K562 (cell line): Measurements from ENCODE around the gene GSS. TPM values are rescaled to one million over a fixed set of nuclear protein-coding genes. Genes with fewer than 3 reads are reported as not detected.

ENCODE experiments used
- ATAC-seq: fragments of 200-7000 bp; cut with Tn5 transposase; 3 replicates; pipeline ENCODE4 v1.9.1; 2020; ENCODE audit warnings: moderate library complexity
- BruUV-seq: library from RNA; stranded (reverse); fragments of 400-500 nt; replicated peaks from 2 replicates; lab custom pipeline; 2021; lab: Mats Ljungman, UMichigan
- CTCF ChIA-PET: fragments of 300-600 bp; formaldehyde crosslinking; extraction: SDS; loops from one replicate; lab custom pipeline; 2021; ENCODE audit warnings: low intra/inter-chr PET ratio; lab: Yijun Ruan, JAX
- POLR2A ChIA-PET: fragments of 300-600, 350-650 bp; sonication (Branson Sonifier 250); formaldehyde crosslinking; extraction: SDS; loops from one replicate; lab custom pipeline; 2021; ENCODE audit warnings: antibody characterized with exemption, inconsistent platforms; lab: Yijun Ruan, JAX
- DNase-seq, 4 experiments: peaks; one replicate each; pipeline versions ENCODE4 v3.0.0 to v3.0.0-alpha.2; 2011 to 2018; ENCODE audit warnings: low spot score in 3 of 4, mixed read lengths in 3 of 4; ENCODE audit errors: extremely low read depth in 1 of 4
- FAIRE-seq: peaks from 2 replicates; lab custom pipeline; 2011; peaks lifted over from hg19 to GRCh38; lab: Jason Lieb, UNC
- H2AFZ ChIP-seq: 2 replicates; pipeline ENCODE4 v1.6.0; 2011; ENCODE audit warnings: low read depth, low read length, control low read depth, inconsistent platforms
- H3K27ac ChIP-seq: fragments of 200-600 bp; 3 replicates; pipeline ENCODE4 v1.8.0; 2011; ENCODE audit warnings: low read depth, mild to moderate bottlenecking, control low read depth, inconsistent platforms, low read length, moderate library complexity, mixed read lengths; ENCODE audit errors: extremely low read depth
- H3K27me3 ChIP-seq, 2 experiments: fragments of 300-600 bp in 1 of 2; 2 replicates in 1 of 2; 3 replicates in 1 of 2; pipeline versions ENCODE4 v1.6.0 to v1.8.0; 2011; ENCODE audit warnings: inconsistent platforms in 2 of 2, low read length in 2 of 2, mild to moderate bottlenecking in 1 of 2, mixed read lengths in 1 of 2, moderate library complexity in 1 of 2; ENCODE audit not compliant: control insufficient read depth in 2 of 2, insufficient read depth in 2 of 2
- H3K36me3 ChIP-seq: fragments of 300-600 bp; 3 replicates; pipeline ENCODE4 v1.8.0; 2011; ENCODE audit warnings: mild to moderate bottlenecking, low read length, inconsistent platforms; ENCODE audit not compliant: control insufficient read depth, insufficient read depth
- H3K4me1 ChIP-seq, 2 experiments: fragments of 200-600 bp in 1 of 2; replicated peaks in 1 of 2; 2 replicates in 1 of 2; 3 replicates in 1 of 2; pipeline versions ENCODE4 v1.5.1 to v1.8.0; 2011; ENCODE audit warnings: inconsistent platforms in 2 of 2, low read length in 2 of 2, mild to moderate bottlenecking in 1 of 2, mixed read lengths in 1 of 2, moderate library complexity in 1 of 2; ENCODE audit not compliant: control insufficient read depth in 2 of 2, insufficient read depth in 2 of 2
- H3K4me2 ChIP-seq: 2 replicates; pipeline ENCODE4 v1.6.1; 2011; ENCODE audit warnings: low read length, control low read depth, inconsistent platforms, mixed read lengths; ENCODE audit not compliant: insufficient read depth
- H3K4me3 ChIP-seq: fragments of 200-600 bp; sonication (generic), shearing (Covaris generic); 2 replicates; pipeline ENCODE4 v1.5.1; 2016; ENCODE audit warnings: control low read depth, inconsistent platforms
- H3K79me2 ChIP-seq: fragments of 200-600 bp; 3 replicates; pipeline ENCODE4 v1.8.0; 2011; ENCODE audit warnings: low read length, inconsistent platforms; ENCODE audit not compliant: control insufficient read depth, insufficient read depth
- H3K9ac ChIP-seq, 2 experiments: 2 replicates each; pipeline versions ENCODE4 v1.6.0 to v1.6.1; 2011; ENCODE audit warnings: low read depth in 2 of 2, low read length in 2 of 2, control low read depth in 1 of 2, inconsistent platforms in 1 of 2, mild to moderate bottlenecking in 1 of 2, mixed read lengths in 1 of 2; ENCODE audit not compliant: insufficient read depth in 1 of 2
- H3K9me1 ChIP-seq: one replicate; pipeline ENCODE4 v1.6.0; 2011; ENCODE audit warnings: inconsistent platforms, mild to moderate bottlenecking, low read length, moderate library complexity; ENCODE audit not compliant: control insufficient read depth, insufficient read depth
- H3K9me3 ChIP-seq: replicated peaks from 2 replicates; pipeline ENCODE4 v1.5.1; 2011; ENCODE audit warnings: low read depth, low read length, inconsistent platforms; ENCODE audit not compliant: control insufficient read depth, insufficient read depth
- H4K20me1 ChIP-seq: replicated peaks from 2 replicates; pipeline ENCODE4 v1.6.1; 2011; ENCODE audit warnings: low read length, inconsistent platforms, mixed read lengths; ENCODE audit not compliant: control insufficient read depth, insufficient read depth
- ATF1 ChIP-seq, 2 experiments: fragments of 450-650 bp in 1 of 2; IDR thresholded peaks; 2 replicates each; pipeline ENCODE4 v1.6.1; 2016; ENCODE audit warnings: missing compliant biosample characterization in 1 of 2, missing genetic modification characterization in 1 of 2
- ATF2 ChIP-seq: sonication (generic); formaldehyde crosslinking; IDR thresholded peaks from 2 replicates; pipeline ENCODE4 v1.8.1; 2022; ENCODE audit warnings: missing genetic modification reagents
- CREBBP ChIP-seq: IDR thresholded peaks from one replicate; pipeline ENCODE4 v1.6.1; 2012; ENCODE audit warnings: low read depth, mild to moderate bottlenecking, control low read depth, inconsistent platforms, low read length
- ETV5 ChIP-seq: sonication (generic); formaldehyde crosslinking; IDR thresholded peaks from 2 replicates; pipeline ENCODE4 v1.4.0; 2020; ENCODE audit warnings: low read depth, mild to moderate bottlenecking, missing genetic modification reagents
- GATA2 ChIP-seq: sonication (generic); formaldehyde crosslinking; IDR thresholded peaks from 2 replicates; pipeline ENCODE4 v1.4.0; 2020; ENCODE audit warnings: mild to moderate bottlenecking, missing genetic modification reagents
- HDAC2 ChIP-seq: fragments of 450-650 bp; IDR thresholded peaks from 2 replicates; pipeline ENCODE4 v1.6.1; 2016; ENCODE audit warnings: mild to moderate bottlenecking
- HSF4 ChIP-seq: fragments of 250-450 bp; sonication (Bioruptor Pico); IDR thresholded peaks from 2 replicates; pipeline ENCODE4 v2.1.2; 2022; ENCODE audit warnings: mild to moderate bottlenecking, moderate library complexity, borderline replicate concordance
- NR2C2 ChIP-seq, 2 experiments: fragments of 200-800 bp in 1 of 2; sonication (Bioruptor generic) in 1 of 2; sonication (generic) in 1 of 2; formaldehyde crosslinking in 1 of 2; IDR thresholded peaks; 2 replicates each; pipeline versions ENCODE4 v1.6.1 to v1.8.0; 2016 to 2022; ENCODE audit warnings: mild to moderate bottlenecking in 1 of 2, missing compliant biosample characterization in 1 of 2, missing genetic modification characterization in 1 of 2, missing genetic modification reagents in 1 of 2
- PKNOX1 ChIP-seq: fragments of 450-650 bp; IDR thresholded peaks from 2 replicates; pipeline ENCODE4 v1.6.1; 2016
- POLR2AphosphoS2 ChIP-seq: IDR thresholded peaks from 2 replicates; pipeline ENCODE4 v1.6.1; 2012; ENCODE audit warnings: low read length, improper control_type of control experiment
- PRPF4 ChIP-seq: fragments of 200-400 bp; formaldehyde crosslinking; IDR thresholded peaks from one replicate; pipeline ENCODE4 v1.6.1; 2017; ENCODE audit warnings: low read length, low read depth, mild to moderate bottlenecking; ENCODE audit not compliant: insufficient read depth, poor library complexity, severe bottlenecking
- PTRF ChIP-seq: fragments of 450-650 bp; IDR thresholded peaks from 2 replicates; pipeline ENCODE4 v1.6.1; 2016; ENCODE audit warnings: mild to moderate bottlenecking, missing genetic modification characterization, missing compliant biosample characterization
- SIRT6 ChIP-seq: IDR thresholded peaks from one replicate; pipeline ENCODE4 v1.6.1; 2012; ENCODE audit warnings: low read depth, mild to moderate bottlenecking, control low read depth, inconsistent platforms, low read length, moderate library complexity
- SMARCE1 ChIP-seq: fragments of 450-650 bp; IDR thresholded peaks from 2 replicates; pipeline ENCODE4 v1.7.1; 2016; ENCODE audit warnings: mild to moderate bottlenecking
- SNIP1 ChIP-seq: fragments of 450-650 bp; IDR thresholded peaks from 2 replicates; pipeline ENCODE4 v1.7.1; 2017; ENCODE audit warnings: low read depth, mild to moderate bottlenecking
- SRSF7 ChIP-seq: fragments of 200-400 bp; formaldehyde crosslinking; optimal IDR thresholded peaks from 2 replicates; pipeline ENCODE3; 2017; ENCODE audit warnings: mild to moderate bottlenecking, low read depth, low read length
- TCF3 ChIP-seq: sonication (generic); formaldehyde crosslinking; IDR thresholded peaks from 2 replicates; pipeline ENCODE4 v1.4.0; 2020; ENCODE audit warnings: mild to moderate bottlenecking, missing genetic modification reagents
- ZNF699 ChIP-seq: fragments of 250-450 bp; sonication (Bioruptor Pico); IDR thresholded peaks from 2 replicates; pipeline ENCODE4 v1.8.0; 2021; ENCODE audit warnings: mild to moderate bottlenecking, moderate library complexity; ENCODE audit not compliant: insufficient replicate concordance
- ZNF707 ChIP-seq: fragments of 250-450 bp; sonication (Bioruptor Pico); conservative IDR thresholded peaks from 2 replicates; pipeline ENCODE4 v1.8.0; 2022; ENCODE audit warnings: inconsistent platforms, mild to moderate bottlenecking, moderate library complexity
- WGBS: fragments of 100-300 bp; shearing (Covaris generic); methylation state at CpG from one replicate; pipeline ENCODE4 v1.1.6; 2016; ENCODE audit warnings: low coverage, mixed read lengths; ENCODE audit not compliant: insufficient coverage; ENCODE audit errors: missing lambda C conversion rate; 5-methylcytosine and 5-hydroxymethylcytosine counted together
- in situ Hi-C: fragments of 300-500 bp; cut with MboI; formaldehyde crosslinking; loops from 4 replicates; pipeline ENCODE4 v1.15.0; 2018; ENCODE audit warnings: inconsistent platforms, mixed read lengths
- intact Hi-C: fragments of 100-400 bp; cut with micrococcal nuclease; formaldehyde crosslinking; loops from 2 replicates; pipeline ENCODE4 v1.14.2; 2022
- polyA plus RNA-seq, 8 experiments: library from polyadenylated mRNA; depleted of rRNA in 4 of 8; stranded (reverse) in 5 of 8; unstranded in 3 of 8; fragments of >200 nt; fragmentation: Nextera tagmentation in 2 of 8; fragmentation: Illumina TruSeq in 1 of 8; extraction: Ambion mirVana in 2 of 8; extraction: Trizol in 1 of 8; gene quantifications; 2 replicates each; pipeline versions ENCODE4 v1.2.1 to v1.2.3, GENCODE V29; 2011 to 2014; ENCODE audit warnings: inconsistent platforms in 1 of 8, missing spikeins in 1 of 8
- total RNA-seq, 7 experiments: library from RNA; depleted of rRNA in 6 of 7; stranded (reverse); fragments of >200 nt in 6 of 7; fragmentation: Illumina TruSeq in 2 of 7; extraction: Trizol in 2 of 7; gene quantifications; 2 replicates each; pipeline versions ENCODE4 v1.2.1 to v1.2.3, GENCODE V29; 2011 to 2021; ENCODE audit warnings: low replicate concordance in 1 of 7
- TF ChIP-seq, protein P1 (sequence below): fragments of 450-650 bp; formaldehyde crosslinking; IDR thresholded peaks from 2 replicates; pipeline ENCODE4 v1.4.0; 2022; ENCODE audit warnings: mild to moderate bottlenecking, moderate library complexity

The GSS gene
- total and polyA plus RNA-seq, 9 of the 15 experiments (the other 6 are each of a cell fraction or from before 2014, with no cell fraction given), result 18.4 to 165 (median 89.4) TPM

GRCh38 chr20:34990661-34991214 lies 35.1 kb upstream of the GSS start:
- no peaks in the 10 kb centered on the region for H3K9me3 ChIP-seq
- ATAC-seq, result no peak
- H3K9me1 ChIP-seq, result no peaks in the 10 kb centered on the region
- WGBS, result 60% methylated on average over 11 of the region's 18 CpGs
- in situ Hi-C loops (no loop called here), intact Hi-C loops (no loop called here)
- H3K36me3 ChIP-seq, result peaks cover 11% of the 10 kb centered on the region; the same call in 2 of the 3 replicates
- H3K27me3 ChIP-seq, result no peaks in the 10 kb centered on the region
- H2AFZ ChIP-seq, result no peak overlapping the region
- DNase-seq, result no peak
- FAIRE-seq, result no peak
- no peak overlapping the region for H3K27ac ChIP-seq
- H4K20me1 ChIP-seq, result peaks cover 4% of the 10 kb centered on the region; the same call in 1 of the 2 replicates
- H3K4me2 ChIP-seq, result no peak overlapping the region
- no peaks in the 10 kb centered on the region for H3K79me2 ChIP-seq
- BruUV-seq, result no TSS peak
- ChIA-PET POLR2A (interaction anchor here (3.6 kb wide), 1 partner anchor 10 kb away, joined by 17 read pairs; no protein-coding TSS in a partner anchor), CTCF (no interaction called here)
- peaks cover 0 to 27% of the 10 kb centered on the region in 2 experiments; a peak in 3 of 5 replicates for H3K4me1 ChIP-seq
- H3K9ac ChIP-seq, result peak overlapping the region in 1 of 2 experiments; percentile 64; a peak in 2 of 4 replicates
- no peak overlapping the region for H3K4me3 ChIP-seq
- TF ChIP-seq CREBBP, result no peak
- TF ChIP-seq PRPF4, result no peak
- no peak for TF ChIP-seq NR2C2 (CRISPR knock-in tag; IDR thresholded peaks at IDR 0.05)
- peak; percentile 29; the same call in 1 of the 2 replicates for TF ChIP-seq NR2C2 (tag; IDR thresholded peaks at IDR 0.05)
- TF ChIP-seq TCF3, result no peak
- no peak for TF ChIP-seq ATF2
- TF ChIP-seq, protein P1, sequence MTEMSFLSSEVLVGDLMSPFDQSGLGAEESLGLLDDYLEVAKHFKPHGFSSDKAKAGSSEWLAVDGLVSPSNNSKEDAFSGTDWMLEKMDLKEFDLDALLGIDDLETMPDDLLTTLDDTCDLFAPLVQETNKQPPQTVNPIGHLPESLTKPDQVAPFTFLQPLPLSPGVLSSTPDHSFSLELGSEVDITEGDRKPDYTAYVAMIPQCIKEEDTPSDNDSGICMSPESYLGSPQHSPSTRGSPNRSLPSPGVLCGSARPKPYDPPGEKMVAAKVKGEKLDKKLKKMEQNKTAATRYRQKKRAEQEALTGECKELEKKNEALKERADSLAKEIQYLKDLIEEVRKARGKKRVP (CRISPR knock-in tag), result no peak
- no peak for TF ChIP-seq GATA2 (CRISPR knock-in tag)
- no peak for TF ChIP-seq SNIP1
- TF ChIP-seq ETV5 (CRISPR knock-in tag), result no peak
- 0 out of 2 replicates have a peak, but pooled peaks have one; percentile 40 for TF ChIP-seq POLR2AphosphoS2
- TF ChIP-seq HSF4 (CRISPR knock-in tag), result no peak
- TF ChIP-seq ZNF699 (CRISPR knock-in tag), result no peak
- no peak for TF ChIP-seq SIRT6
- TF ChIP-seq PTRF (tag), result no peak
- TF ChIP-seq PKNOX1, result no peak
- no peak for TF ChIP-seq ZNF707 (CRISPR knock-in tag)
- TF ChIP-seq HDAC2, result no peak
- no peak for TF ChIP-seq SMARCE1
- no peak for TF ChIP-seq SRSF7
- no peak for TF ChIP-seq ATF1 (CRISPR knock-in tag; IDR thresholded peaks at IDR 0.05)
- no peak for TF ChIP-seq ATF1 (tag; IDR thresholded peaks at IDR 0.05)
